Chondrocyte (in vitro differentiated cells): ENCODE results near the gene CCL15. TPM values are rescaled to one million over a fixed set of nuclear protein-coding genes. Genes with fewer than 3 reads are reported as not detected.

Source experiments
- DNase-seq: peaks from one replicate; pipeline ENCODE4 v3.0.0; 2021; ENCODE audit warnings: mixed read lengths, low spot score
- H3K27ac Mint-ChIP-seq: one replicate; pipeline ENCODE4 v1.8.0; 2021; ENCODE audit warnings: mild to moderate bottlenecking, moderate library complexity, mixed read lengths; ENCODE audit not compliant: unreplicated experiment
- H3K27me3 Mint-ChIP-seq: 2 replicates; pipeline ENCODE4 v1.8.0; 2021; ENCODE audit warnings: low read depth, mixed read lengths
- H3K36me3 Mint-ChIP-seq: 2 replicates; pipeline ENCODE4 v1.8.0; 2021; ENCODE audit warnings: low read depth, mixed read lengths
- H3K4me1 Mint-ChIP-seq: 2 replicates; pipeline ENCODE4 v1.8.0; 2021; ENCODE audit warnings: low read depth, mild to moderate bottlenecking, mixed read lengths
- H3K4me3 Mint-ChIP-seq: one replicate; pipeline ENCODE4 v1.8.0; 2021; ENCODE audit warnings: mild to moderate bottlenecking, moderate library complexity, mixed read lengths; ENCODE audit not compliant: unreplicated experiment
- H3K9me3 Mint-ChIP-seq: 2 replicates; pipeline ENCODE4 v1.8.0; 2021; ENCODE audit warnings: low read depth, mixed read lengths
- total RNA-seq: library from RNA; stranded (reverse); gene quantifications from 3 replicates; pipeline ENCODE4 v1.2.1, GENCODE V29; 2021
- TF ChIP-seq, protein P1 (sequence below): fragments of 200-600 bp; sonication (generic); IDR thresholded peaks from 2 replicates; pipeline ENCODE4 v1.5.0; 2021; ENCODE audit warnings: antibody characterized with exemption, mild to moderate bottlenecking, moderate library complexity

The CCL15 gene
- total RNA-seq, 1 donor from 2014 or later: not detected

DNA sequence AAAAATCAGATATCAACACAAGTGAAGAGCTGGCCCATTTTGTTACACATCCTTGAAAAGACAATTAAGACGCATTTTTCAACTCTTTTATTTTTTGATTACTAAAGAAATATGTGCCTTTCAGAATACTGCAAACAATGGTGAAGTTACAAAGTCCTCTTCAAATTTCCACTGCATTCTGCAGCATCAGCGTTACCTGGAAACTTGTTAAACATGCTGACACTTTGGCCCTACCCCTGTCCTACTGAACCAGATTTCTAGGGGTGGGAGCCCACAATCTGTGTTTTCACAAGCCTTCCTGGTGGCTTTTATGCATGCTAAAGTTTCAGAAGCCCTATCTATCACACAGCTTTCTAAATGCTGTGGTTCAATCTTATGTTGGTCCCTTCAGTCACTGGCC is 10.3 kb downstream of the CCL15 start:
- peaks cover 15% of the 10 kb centered on the region for H3K27me3 Mint-ChIP-seq
- H3K27ac Mint-ChIP-seq: no peak overlapping the region
- TF ChIP-seq, protein P1, sequence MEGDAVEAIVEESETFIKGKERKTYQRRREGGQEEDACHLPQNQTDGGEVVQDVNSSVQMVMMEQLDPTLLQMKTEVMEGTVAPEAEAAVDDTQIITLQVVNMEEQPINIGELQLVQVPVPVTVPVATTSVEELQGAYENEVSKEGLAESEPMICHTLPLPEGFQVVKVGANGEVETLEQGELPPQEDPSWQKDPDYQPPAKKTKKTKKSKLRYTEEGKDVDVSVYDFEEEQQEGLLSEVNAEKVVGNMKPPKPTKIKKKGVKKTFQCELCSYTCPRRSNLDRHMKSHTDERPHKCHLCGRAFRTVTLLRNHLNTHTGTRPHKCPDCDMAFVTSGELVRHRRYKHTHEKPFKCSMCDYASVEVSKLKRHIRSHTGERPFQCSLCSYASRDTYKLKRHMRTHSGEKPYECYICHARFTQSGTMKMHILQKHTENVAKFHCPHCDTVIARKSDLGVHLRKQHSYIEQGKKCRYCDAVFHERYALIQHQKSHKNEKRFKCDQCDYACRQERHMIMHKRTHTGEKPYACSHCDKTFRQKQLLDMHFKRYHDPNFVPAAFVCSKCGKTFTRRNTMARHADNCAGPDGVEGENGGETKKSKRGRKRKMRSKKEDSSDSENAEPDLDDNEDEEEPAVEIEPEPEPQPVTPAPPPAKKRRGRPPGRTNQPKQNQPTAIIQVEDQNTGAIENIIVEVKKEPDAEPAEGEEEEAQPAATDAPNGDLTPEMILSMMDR: no peak
- H3K9me3 Mint-ChIP-seq: peaks cover 16% of the 10 kb centered on the region
- no peaks in the 10 kb centered on the region for H3K36me3 Mint-ChIP-seq
- no peaks in the 10 kb centered on the region for H3K4me1 Mint-ChIP-seq
- DNase-seq: no peak
- no peak overlapping the region for H3K4me3 Mint-ChIP-seq

DNA sequence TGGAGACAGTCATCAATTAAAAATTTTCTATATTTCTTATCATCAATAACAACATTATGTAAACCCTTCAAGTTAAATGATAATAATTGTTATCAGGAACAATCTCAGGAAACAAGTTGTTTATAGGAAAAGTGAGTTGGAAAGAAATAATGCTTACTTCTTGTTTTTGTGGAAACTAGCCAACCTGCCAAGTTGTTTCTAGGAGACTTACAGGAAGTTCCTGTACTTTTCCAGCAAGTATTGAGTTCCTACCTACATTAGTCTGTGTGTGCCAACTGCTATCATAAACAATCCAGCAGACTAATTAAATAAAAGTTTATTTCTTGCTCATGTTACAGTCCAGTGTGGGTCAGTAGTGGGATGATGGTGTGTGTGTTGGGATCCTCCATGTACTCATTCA is 13.2 kb downstream of the CCL15 start:
- Mint-ChIP-seq H3K9me3 (peaks cover 8% of the 10 kb centered on the region), H3K36me3 (no peaks in the 10 kb centered on the region), H3K4me3 (no peak overlapping the region), H3K27ac (no peak overlapping the region), H3K27me3 (peaks cover 10% of the 10 kb centered on the region), H3K4me1 (no peaks in the 10 kb centered on the region)
- TF ChIP-seq, protein P1: no peak
- no peak for DNase-seq

DNA sequence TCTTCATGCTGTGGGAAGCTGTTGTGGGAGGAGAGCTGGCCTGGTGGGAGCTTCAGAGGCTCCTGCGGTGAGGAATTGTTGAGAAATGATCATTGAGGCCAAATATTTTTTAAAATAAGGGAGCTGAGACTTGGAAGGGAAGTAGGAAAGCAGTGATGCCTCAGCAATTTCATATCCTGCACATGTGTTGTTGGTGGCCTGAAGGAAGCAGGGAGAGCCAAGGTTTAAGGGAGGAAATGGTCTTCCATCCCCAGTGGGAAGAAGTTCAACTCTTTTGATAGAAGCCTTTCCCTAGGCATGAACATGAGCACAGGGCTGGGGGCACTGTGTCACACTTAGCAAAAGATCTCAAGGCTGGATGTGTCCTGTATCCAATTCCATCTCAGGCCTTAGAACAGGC is 14.7 kb downstream of the CCL15 start, which contains the start of gene CCL14:
Gene CCL14 (minus strand): TSS at position 87 of the 400 bp plus-strand sequence. CDS start 80 bp downstream, at position 7.
- TF ChIP-seq, protein P1: no peak
- peaks cover 14% of the 10 kb centered on the region for H3K27me3 Mint-ChIP-seq

DNA sequence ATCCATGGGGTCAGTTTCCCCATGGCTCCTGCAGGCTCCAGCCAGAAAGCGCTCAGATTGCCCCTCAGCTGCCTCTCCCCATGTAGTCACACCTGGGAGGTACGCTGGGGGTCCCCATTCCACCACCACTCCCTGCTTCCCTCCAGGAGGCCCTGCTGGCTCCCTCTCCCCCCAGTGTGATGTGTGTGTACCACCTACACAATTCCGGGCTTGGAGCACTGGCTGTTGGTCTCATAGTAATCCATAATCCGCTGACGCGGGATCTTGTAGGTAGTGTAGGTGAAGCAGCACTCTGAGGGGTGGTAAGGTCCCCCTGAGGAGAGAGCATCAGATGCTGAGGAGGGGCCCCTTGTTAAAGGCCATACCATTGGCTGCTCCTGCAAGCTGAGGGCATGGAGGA is 17.2 kb downstream of the CCL15 start:
- Mint-ChIP-seq H3K9me3 (peaks cover 7% of the 10 kb centered on the region), H3K4me3 (no peak overlapping the region), H3K27me3 (peaks cover 15% of the 10 kb centered on the region), H3K4me1 (no peaks in the 10 kb centered on the region), H3K27ac (no peak overlapping the region), H3K36me3 (no peaks in the 10 kb centered on the region)
- DNase-seq: no peak
- TF ChIP-seq, protein P1: no peak

More for the DNA sequence above, 14.7 kb downstream of the CCL15 start, which contains the start of gene CCL14:
- Mint-ChIP-seq H3K36me3 (no peaks in the 10 kb centered on the region), H3K9me3 (peaks cover 8% of the 10 kb centered on the region), H3K4me3 (no peak within 1 kb of the TSS), H3K27ac (no peak within 1 kb of the TSS), H3K4me1 (no peaks in the 10 kb centered on the region)
- no peak for DNase-seq

DNA sequence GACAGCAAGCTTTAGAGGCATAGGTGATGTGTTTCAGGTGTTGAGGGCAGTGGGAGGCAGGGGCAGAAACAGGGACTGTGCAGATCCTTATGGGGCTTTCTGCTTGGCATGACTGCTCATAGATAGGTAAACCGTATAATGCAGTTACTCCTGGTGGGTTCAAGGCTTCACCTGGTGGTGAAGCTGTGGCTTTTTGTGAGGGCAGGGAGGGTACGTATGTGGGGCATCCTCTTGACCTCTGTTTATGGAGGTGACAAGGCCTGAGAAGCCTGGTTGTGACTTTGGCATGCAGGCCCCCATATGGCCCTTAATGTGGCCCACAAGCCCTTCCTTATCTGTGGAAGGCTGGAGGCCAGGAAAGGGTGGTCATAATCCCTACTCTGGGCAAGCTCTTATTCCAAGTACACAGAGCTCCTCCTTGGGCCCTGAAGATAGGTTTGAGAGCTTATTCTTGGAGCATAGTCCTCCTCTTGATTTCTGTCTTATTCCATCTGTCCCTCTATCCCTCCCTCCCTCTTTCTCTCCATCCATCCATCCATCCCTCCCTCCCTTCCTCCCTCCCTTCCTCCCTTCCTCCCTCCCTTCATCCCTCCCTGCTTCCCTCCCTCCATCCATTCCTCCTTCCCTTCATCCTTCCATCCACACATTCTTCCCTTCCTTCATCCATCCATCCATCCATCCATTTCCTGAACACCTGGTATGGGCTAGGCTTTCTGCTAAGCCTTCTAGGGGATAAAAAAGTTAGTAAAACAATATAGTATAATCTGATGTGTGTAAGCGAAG is 18.8 kb downstream of the CCL15 start:
- Mint-ChIP-seq H3K9me3 (no peaks in the 10 kb centered on the region), H3K4me3 (no peak overlapping the region), H3K4me1 (no peaks in the 10 kb centered on the region), H3K36me3 (no peaks in the 10 kb centered on the region), H3K27ac (no peak overlapping the region), H3K27me3 (peaks cover 15% of the 10 kb centered on the region)
- DNase-seq: no peak
- TF ChIP-seq, protein P1: no peak
